ENCODE results near the gene LIN7A. TPM values are rescaled to one million over a fixed set of nuclear protein-coding genes. Genes with fewer than 3 reads are reported as not detected.

Gene LIN7A
- total and polyA plus RNA-seq, 4 donors: 6.0 to 20.6 (median 9.1) TPM

DNA sequence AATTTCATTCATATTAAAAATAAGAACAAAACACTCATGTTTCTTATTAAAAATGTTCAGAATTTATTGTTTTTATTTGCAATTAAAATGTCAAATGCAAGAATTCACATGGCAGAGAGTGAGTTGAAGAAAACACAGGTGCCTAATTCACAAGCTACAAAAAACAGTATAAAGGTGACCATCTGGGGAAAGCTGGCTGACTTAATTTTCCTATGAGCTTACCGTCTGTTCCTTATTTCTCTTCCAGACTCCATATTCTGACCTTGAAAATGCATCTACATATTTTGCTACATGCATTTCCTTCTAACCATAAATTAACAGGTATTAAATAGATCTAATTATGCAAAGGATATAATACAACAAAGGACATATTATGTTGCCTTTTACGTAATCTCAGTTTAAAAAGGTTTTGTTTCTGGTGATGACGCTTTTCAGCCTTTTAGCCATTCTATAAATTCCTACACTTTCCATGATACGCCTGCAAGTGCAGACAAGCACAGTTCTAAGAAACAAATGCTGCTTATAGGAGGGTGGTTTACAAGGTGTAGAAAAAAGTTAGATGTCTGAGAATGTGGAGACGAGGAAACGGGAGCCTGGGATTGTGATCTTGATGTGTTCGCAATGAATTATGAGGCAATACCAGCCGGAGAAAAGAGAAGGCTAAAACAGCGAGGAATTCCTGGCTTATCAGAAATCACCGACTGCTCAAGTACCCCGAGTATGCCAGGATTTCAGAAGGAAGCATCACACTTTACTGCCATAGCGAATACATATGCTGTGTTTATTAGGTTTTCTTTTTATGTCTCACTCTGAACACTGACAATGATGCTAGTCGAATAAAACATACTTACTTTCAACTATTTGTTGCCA lies 24.6 kb downstream of the LIN7A start:
- DNase-seq (ENCODE audit: low spot score): no peak
- H3K9ac ChIP-seq (ENCODE audit: low read depth in 1 of 2, low read length in 2 of 2): no peak overlapping the region
- peaks cover 0 to 4% (median under 1%) of the 10 kb centered on the region in 4 donors for H3K4me1 ChIP-seq (ENCODE audit: control insufficient read depth in 4 of 4, insufficient read depth in 4 of 4, low read length in 3 of 4)
- WGBS: 93% methylated on average over 13 of the region's 13 CpGs
- TF ChIP-seq, protein P1, sequence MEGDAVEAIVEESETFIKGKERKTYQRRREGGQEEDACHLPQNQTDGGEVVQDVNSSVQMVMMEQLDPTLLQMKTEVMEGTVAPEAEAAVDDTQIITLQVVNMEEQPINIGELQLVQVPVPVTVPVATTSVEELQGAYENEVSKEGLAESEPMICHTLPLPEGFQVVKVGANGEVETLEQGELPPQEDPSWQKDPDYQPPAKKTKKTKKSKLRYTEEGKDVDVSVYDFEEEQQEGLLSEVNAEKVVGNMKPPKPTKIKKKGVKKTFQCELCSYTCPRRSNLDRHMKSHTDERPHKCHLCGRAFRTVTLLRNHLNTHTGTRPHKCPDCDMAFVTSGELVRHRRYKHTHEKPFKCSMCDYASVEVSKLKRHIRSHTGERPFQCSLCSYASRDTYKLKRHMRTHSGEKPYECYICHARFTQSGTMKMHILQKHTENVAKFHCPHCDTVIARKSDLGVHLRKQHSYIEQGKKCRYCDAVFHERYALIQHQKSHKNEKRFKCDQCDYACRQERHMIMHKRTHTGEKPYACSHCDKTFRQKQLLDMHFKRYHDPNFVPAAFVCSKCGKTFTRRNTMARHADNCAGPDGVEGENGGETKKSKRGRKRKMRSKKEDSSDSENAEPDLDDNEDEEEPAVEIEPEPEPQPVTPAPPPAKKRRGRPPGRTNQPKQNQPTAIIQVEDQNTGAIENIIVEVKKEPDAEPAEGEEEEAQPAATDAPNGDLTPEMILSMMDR (IDR thresholded peaks at IDR 0.05; ENCODE audit: low read depth, low read length, missing input control): no peak
- TF ChIP-seq FOXA2 (IDR thresholded peaks at IDR 0.05): no peak
- TF ChIP-seq MAX (IDR thresholded peaks at IDR 0.05): no peak
- TF ChIP-seq, protein P2, sequence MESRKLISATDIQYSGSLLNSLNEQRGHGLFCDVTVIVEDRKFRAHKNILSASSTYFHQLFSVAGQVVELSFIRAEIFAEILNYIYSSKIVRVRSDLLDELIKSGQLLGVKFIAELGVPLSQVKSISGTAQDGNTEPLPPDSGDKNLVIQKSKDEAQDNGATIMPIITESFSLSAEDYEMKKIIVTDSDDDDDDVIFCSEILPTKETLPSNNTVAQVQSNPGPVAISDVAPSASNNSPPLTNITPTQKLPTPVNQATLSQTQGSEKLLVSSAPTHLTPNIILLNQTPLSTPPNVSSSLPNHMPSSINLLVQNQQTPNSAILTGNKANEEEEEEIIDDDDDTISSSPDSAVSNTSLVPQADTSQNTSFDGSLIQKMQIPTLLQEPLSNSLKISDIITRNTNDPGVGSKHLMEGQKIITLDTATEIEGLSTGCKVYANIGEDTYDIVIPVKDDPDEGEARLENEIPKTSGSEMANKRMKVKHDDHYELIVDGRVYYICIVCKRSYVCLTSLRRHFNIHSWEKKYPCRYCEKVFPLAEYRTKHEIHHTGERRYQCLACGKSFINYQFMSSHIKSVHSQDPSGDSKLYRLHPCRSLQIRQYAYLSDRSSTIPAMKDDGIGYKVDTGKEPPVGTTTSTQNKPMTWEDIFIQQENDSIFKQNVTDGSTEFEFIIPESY (IDR thresholded peaks at IDR 0.05): no peak
- no peak for TF ChIP-seq JUND (IDR thresholded peaks at IDR 0.05)
- no peak for TF ChIP-seq HNF4G (IDR thresholded peaks at IDR 0.05)
- no peak overlapping the region for H3K4me3 ChIP-seq (ENCODE audit: low read depth in 1 of 3, low read length in 3 of 3)
- no peak overlapping the region for H3K27ac ChIP-seq (ENCODE audit: low read depth in 1 of 2, low read length in 2 of 2)
- H3K27me3 ChIP-seq (ENCODE audit: control insufficient read depth in 4 of 4, insufficient read depth in 4 of 4, low read length in 3 of 4): no peaks in the 10 kb centered on the region
- H3K36me3 ChIP-seq (ENCODE audit: control insufficient read depth in 4 of 4, insufficient read depth in 3 of 4, low read depth in 1 of 4, low read length in 3 of 4): peaks cover 0 to 2% (median 0%) of the 10 kb centered on the region in 4 donors
- H3K9me3 ChIP-seq (ENCODE audit: control insufficient read depth in 4 of 4, low read length in 3 of 4): no peaks in the 10 kb centered on the region

GRCh38 chr12:80909370-80909769 lies 28.4 kb downstream of the LIN7A start:
- Histone ChIP-seq H3K36me3 (ENCODE audit: control insufficient read depth in 4 of 4, insufficient read depth in 3 of 4, low read depth in 1 of 4, low read length in 3 of 4) (peaks cover 0 to 2% (median 0%) of the 10 kb centered on the region in 4 donors), H3K9me3 (ENCODE audit: control insufficient read depth in 4 of 4, low read length in 3 of 4) (no peaks in the 10 kb centered on the region), H3K9ac (ENCODE audit: low read depth in 1 of 2, low read length in 2 of 2) (no peak overlapping the region), H3K27me3 (ENCODE audit: control insufficient read depth in 4 of 4, insufficient read depth in 4 of 4, low read length in 3 of 4) (no peaks in the 10 kb centered on the region), H3K27ac (ENCODE audit: low read depth in 1 of 2, low read length in 2 of 2) (no peak overlapping the region), H3K4me1 (ENCODE audit: control insufficient read depth in 4 of 4, insufficient read depth in 4 of 4, low read length in 3 of 4) (no peaks in the 10 kb centered on the region), H3K4me3 (ENCODE audit: low read depth in 1 of 3, low read length in 3 of 3) (no peak overlapping the region)
- TF ChIP-seq FOXA2 (IDR thresholded peaks at IDR 0.05): no peak
- TF ChIP-seq MAX (IDR thresholded peaks at IDR 0.05): no peak
- no peak for TF ChIP-seq TAF1 (conservative IDR thresholded peaks at IDR 0.05)
- TF ChIP-seq HNF4A (conservative IDR thresholded peaks at IDR 0.05): no peak
- TF ChIP-seq NR2F2 (IDR thresholded peaks at IDR 0.05): no peak
- TF ChIP-seq HNF4G (IDR thresholded peaks at IDR 0.05): no peak
- TF ChIP-seq YY1 (IDR thresholded peaks at IDR 0.05): no peak
- TF ChIP-seq, protein P3, sequence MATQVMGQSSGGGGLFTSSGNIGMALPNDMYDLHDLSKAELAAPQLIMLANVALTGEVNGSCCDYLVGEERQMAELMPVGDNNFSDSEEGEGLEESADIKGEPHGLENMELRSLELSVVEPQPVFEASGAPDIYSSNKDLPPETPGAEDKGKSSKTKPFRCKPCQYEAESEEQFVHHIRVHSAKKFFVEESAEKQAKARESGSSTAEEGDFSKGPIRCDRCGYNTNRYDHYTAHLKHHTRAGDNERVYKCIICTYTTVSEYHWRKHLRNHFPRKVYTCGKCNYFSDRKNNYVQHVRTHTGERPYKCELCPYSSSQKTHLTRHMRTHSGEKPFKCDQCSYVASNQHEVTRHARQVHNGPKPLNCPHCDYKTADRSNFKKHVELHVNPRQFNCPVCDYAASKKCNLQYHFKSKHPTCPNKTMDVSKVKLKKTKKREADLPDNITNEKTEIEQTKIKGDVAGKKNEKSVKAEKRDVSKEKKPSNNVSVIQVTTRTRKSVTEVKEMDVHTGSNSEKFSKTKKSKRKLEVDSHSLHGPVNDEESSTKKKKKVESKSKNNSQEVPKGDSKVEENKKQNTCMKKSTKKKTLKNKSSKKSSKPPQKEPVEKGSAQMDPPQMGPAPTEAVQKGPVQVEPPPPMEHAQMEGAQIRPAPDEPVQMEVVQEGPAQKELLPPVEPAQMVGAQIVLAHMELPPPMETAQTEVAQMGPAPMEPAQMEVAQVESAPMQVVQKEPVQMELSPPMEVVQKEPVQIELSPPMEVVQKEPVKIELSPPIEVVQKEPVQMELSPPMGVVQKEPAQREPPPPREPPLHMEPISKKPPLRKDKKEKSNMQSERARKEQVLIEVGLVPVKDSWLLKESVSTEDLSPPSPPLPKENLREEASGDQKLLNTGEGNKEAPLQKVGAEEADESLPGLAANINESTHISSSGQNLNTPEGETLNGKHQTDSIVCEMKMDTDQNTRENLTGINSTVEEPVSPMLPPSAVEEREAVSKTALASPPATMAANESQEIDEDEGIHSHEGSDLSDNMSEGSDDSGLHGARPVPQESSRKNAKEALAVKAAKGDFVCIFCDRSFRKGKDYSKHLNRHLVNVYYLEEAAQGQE (IDR thresholded peaks at IDR 0.05): no peak
- no peak for TF ChIP-seq SP1 (IDR thresholded peaks at IDR 0.05)
- WGBS: 95% methylated on average over 6 of the region's 6 CpGs
- no peak for DNase-seq (ENCODE audit: low spot score)
